KMS-11 (cell line): ENCODE results near the gene HIF3A.

Experiments used
- H2AFZ ChIP-seq: fragments of 200-600 bp; sonication (generic); 2 replicates; pipeline ENCODE4 v1.6.1; 2016; ENCODE audit warnings: antibody characterized with exemption, mixed run types, low read depth
- H3K27ac ChIP-seq: fragments of 200-600 bp; sonication (generic); 2 replicates; pipeline ENCODE4 v1.6.1; 2016; ENCODE audit warnings: mild to moderate bottlenecking, mixed run types
- H3K27me3 ChIP-seq: fragments of 200-600 bp; sonication (generic); 2 replicates; pipeline ENCODE4 v1.6.1; 2017; ENCODE audit warnings: mild to moderate bottlenecking, low read depth, mixed run types, moderate library complexity; ENCODE audit not compliant: insufficient read depth
- H3K36me3 ChIP-seq: fragments of 200-600 bp; sonication (generic); 2 replicates; pipeline ENCODE4 v1.6.1; 2017; ENCODE audit warnings: mild to moderate bottlenecking, mixed run types; ENCODE audit not compliant: insufficient read depth
- H3K4me1 ChIP-seq: fragments of 200-600 bp; sonication (generic); 2 replicates; pipeline ENCODE4 v1.6.1; 2016; ENCODE audit warnings: mild to moderate bottlenecking, low read depth, mixed run types; ENCODE audit not compliant: poor library complexity, severe bottlenecking
- H3K4me2 ChIP-seq: fragments of 200-600 bp; sonication (generic); 2 replicates; pipeline ENCODE4 v1.7.0; 2016; ENCODE audit warnings: mild to moderate bottlenecking, mixed run types
- H3K4me3 ChIP-seq: fragments of 200-600 bp; sonication (generic); IDR thresholded peaks from 2 replicates; pipeline ENCODE4 v1.6.1; 2017; ENCODE audit warnings: low read depth, low read length, mixed read lengths; ENCODE audit not compliant: insufficient read depth
- H3K79me2 ChIP-seq: fragments of 200-600 bp; sonication (generic); 2 replicates; pipeline ENCODE4 v1.6.1; 2016; ENCODE audit warnings: low read depth, mixed run types; ENCODE audit not compliant: insufficient read depth
- H3K9ac ChIP-seq: fragments of 200-600 bp; sonication (generic); 2 replicates; pipeline ENCODE4 v1.6.1; 2016; ENCODE audit warnings: mild to moderate bottlenecking, mixed run types
- H4K20me1 ChIP-seq: fragments of 200-600 bp; sonication (generic); 2 replicates; pipeline ENCODE4 v1.6.1; 2016; ENCODE audit warnings: mild to moderate bottlenecking, mixed run types; ENCODE audit not compliant: insufficient read depth
- CTCF ChIP-seq: fragments of 200-600 bp; sonication (generic); conservative IDR thresholded peaks from 2 replicates; pipeline ENCODE4 v1.6.1; 2017; ENCODE audit warnings: low read depth, mild to moderate bottlenecking, antibody characterized with exemption, low read length, moderate library complexity, mixed read lengths

HIF3A gene

GRCh38 chr19:46378268-46378667 is 81.4 kb downstream of the HIF3A start:
- TF ChIP-seq CTCF, result no peak
- Histone ChIP-seq H3K4me1 (no peaks in the 10 kb centered on the region), H3K79me2 (peaks cover 8% of the 10 kb centered on the region; the same call in 1 of the 2 replicates), H3K27me3 (no peaks in the 10 kb centered on the region), H3K36me3 (peaks cover 13% of the 10 kb centered on the region; the same call in 1 of the 2 replicates), H4K20me1 (no peaks in the 10 kb centered on the region), H3K4me2 (no peak overlapping the region), H3K4me3 (no peak overlapping the region), H3K9ac (no peak overlapping the region), H2AFZ (no peak overlapping the region), H3K27ac (no peak overlapping the region)

GRCh38 chr19:46380690-46381089 is 83.8 kb downstream of the HIF3A start:
- H3K36me3 ChIP-seq, result peaks cover 20% of the 10 kb centered on the region; the same call in 1 of the 2 replicates
- no peaks in the 10 kb centered on the region for H4K20me1 ChIP-seq
- no peaks in the 10 kb centered on the region for H3K4me1 ChIP-seq

GRCh38 chr19:46381346-46381745 is 84.5 kb downstream of the HIF3A start:
- H3K36me3 ChIP-seq, result peaks cover 20% of the 10 kb centered on the region; the same call in 1 of the 2 replicates
- H3K27ac ChIP-seq, result no peak overlapping the region
- H3K4me1 ChIP-seq, result no peaks in the 10 kb centered on the region
- H2AFZ ChIP-seq, result no peak overlapping the region
- H3K4me3 ChIP-seq, result no peak overlapping the region
- no peaks in the 10 kb centered on the region for H4K20me1 ChIP-seq
- no peaks in the 10 kb centered on the region for H3K27me3 ChIP-seq
- TF ChIP-seq CTCF, result no peak
- H3K79me2 ChIP-seq, result peaks cover 8% of the 10 kb centered on the region; the same call in 1 of the 2 replicates
- H3K4me2 ChIP-seq, result no peak overlapping the region
- H3K9ac ChIP-seq, result no peak overlapping the region

More at GRCh38 chr19:46380690-46381089, 83.8 kb downstream of the HIF3A start:
- Histone ChIP-seq H3K4me2 (no peak overlapping the region), H3K4me3 (no peak overlapping the region), H3K27me3 (no peaks in the 10 kb centered on the region), H2AFZ (no peak overlapping the region), H3K9ac (no peak overlapping the region), H3K79me2 (peaks cover 8% of the 10 kb centered on the region; the same call in 1 of the 2 replicates), H3K27ac (no peak overlapping the region)
- TF ChIP-seq CTCF, result no peak

- no peaks in the 10 kb centered on the region for H3K4me1 ChIP-seq
- no peak overlapping the region for H3K4me3 ChIP-seq
- H3K36me3 ChIP-seq, result peaks cover 20% of the 10 kb centered on the region; the same call in 1 of the 2 replicates
- no peaks in the 10 kb centered on the region for H4K20me1 ChIP-seq
- H3K27me3 ChIP-seq, result no peaks in the 10 kb centered on the region
- H3K79me2 ChIP-seq, result peaks cover 8% of the 10 kb centered on the region; the same call in 1 of the 2 replicates
- H3K27ac ChIP-seq, result no peak overlapping the region
- no peak overlapping the region for H3K9ac ChIP-seq
- H2AFZ ChIP-seq, result no peak overlapping the region
- TF ChIP-seq CTCF, result 0 out of 2 replicates have a peak, but pooled peaks have one; percentile 17
- no peak overlapping the region for H3K4me2 ChIP-seq
Observed at GRCh38 chr19:46381756-46382345, 85.0 kb downstream of the HIF3A start.
